Stimulated activated CD8-positive, alpha-beta memory T cell treated with anti-CD3 and anti-CD28 coated beads, Interleukin-12 subunit alpha, Interleukin-12 subunit beta, amount 100 ng/mL, for 1 hour (primary cell): ENCODE data around the gene SCGB1D1.

ENCODE experiments used
- DNase-seq: peaks from one replicate; pipeline ENCODE4 v3.0.0-alpha.2; 2020; ENCODE audit warnings: low read depth

The SCGB1D1 gene

DNA sequence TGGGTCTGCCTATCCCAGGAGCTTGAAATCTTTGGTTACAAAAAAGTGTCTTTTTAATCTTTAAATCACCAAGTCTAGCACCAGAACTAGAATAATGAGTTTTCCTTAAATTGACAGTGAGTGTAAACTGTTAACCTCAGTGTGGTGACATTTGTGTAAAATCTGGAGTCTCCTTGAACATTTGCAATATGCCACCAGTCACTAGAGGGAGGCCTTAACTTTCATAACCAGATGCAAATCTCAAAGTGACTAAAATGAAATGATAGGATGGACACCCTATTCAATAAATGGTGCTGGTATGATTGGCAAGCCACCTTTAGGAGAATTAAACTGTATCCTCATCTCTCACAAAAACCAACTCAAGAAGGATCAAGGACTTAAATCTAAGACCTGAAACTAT is 43.7 kb downstream of the SCGB1D1 start:
- DNase-seq, result no peak

DNA sequence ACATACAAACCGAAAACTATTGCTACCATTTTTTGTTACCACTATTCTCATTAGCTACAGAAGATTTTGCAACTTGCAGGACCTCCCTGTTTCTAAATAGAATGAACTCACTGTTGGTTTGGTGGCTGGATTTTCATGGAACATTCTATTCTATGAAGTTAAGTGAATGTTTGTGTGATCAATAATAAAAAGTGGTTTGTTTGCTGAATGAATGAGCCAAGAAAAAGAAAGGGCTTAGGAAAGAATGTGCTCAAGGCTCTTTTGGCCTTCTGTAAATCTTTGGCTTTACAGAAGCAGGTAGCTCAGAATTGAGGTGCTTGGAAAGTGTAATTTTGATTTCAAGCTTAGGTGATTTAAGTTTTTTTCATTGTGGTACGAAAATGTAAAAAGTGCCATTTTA is 46.2 kb downstream of the SCGB1D1 start:
- DNase-seq, result no peak

DNA sequence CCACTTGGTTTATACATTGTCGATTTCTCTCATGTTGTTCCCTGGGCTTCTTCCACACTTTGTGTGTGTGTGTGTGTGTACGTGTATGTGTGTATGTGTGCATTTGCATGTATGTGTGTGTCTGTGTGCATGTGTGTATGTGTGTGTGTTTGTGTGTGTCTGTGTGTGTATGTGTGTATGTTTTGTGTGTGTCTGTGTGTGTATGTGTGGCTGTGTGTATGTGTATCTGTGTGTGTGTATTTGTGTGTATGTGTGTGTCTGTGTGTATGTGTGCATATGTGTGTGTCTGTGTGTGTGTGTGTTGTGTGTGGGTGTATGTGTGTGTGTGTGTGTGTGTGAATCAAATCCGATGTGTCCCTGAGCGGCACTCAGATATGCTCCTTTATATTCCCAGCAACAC is 47.5 kb downstream of the SCGB1D1 start:
- DNase-seq, result no peak

DNA sequence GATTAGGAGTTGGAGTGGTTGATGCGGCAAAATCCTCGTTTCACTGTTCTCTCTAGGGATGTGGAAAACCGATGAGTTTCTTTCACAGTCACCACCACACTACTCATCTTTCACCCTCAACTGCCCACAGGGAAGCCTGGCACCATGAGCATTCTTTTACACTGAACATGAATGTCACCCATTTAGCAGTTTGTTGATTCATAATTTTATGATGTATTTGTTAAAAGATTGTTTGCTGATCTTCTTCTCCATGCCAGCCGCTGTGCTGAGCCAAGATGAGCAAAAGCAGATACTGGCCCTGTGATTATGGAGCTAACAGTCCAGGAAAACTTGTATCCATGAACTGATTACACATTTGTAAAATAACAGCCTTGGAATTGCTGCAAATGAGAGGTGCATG is 48.1 kb downstream of the SCGB1D1 start:
- no peak for DNase-seq

DNA sequence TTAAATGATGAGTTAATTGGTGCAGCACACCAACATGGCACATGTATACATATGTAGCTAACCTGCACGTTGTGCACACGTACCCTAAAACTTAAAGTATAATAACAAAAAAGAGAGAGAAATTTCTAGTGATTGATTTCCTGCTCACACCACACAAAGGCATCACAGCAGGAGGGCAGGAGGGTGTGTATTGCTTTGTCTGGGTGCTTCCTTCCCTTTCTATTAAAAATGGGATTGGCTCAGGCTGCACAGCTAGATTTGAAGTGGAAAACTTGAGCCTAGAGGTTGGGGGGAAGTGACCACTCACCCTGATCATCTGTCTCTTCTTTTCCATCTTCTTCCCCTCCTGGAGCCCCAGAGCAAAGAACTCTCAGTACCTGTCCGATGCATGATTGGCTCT is 51.1 kb downstream of the SCGB1D1 start:
- no peak for DNase-seq

DNA sequence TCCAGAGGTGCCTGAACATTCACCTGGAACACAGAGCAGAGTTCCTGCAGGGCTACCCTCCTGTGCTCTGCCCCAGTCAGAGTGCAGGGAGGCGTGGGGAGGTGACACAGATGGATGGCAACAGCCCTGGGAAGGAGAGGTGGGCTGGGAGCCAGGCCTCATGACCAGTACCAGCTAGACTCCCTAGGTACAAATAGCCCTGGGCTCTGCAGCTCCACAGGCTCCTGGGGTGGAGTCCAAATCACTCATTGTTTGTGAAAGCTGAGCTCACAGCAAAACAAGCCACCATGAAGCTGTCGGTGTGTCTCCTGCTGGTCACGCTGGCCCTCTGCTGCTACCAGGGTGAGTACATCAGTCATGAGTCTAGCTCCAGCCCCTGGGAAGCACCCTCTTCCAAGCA is 52.0 kb downstream of the SCGB1D1 start, which contains the start of gene SCGB1D2:
SCGB1D2 (plus strand) TSS at position 219 of the 400 bp plus-strand sequence; CDS start at position 288, 69 bp downstream.
- no peak for DNase-seq
